H1 (cell line): Measurements from ENCODE around the gene CTTNBP2NL. TPM values are rescaled to one million over a fixed set of nuclear protein-coding genes. Genes with fewer than 3 reads are reported as not detected.

ENCODE experiments used
- CHD7 ChIP-seq: fragments of 300-600 bp; sonication (generic); IDR thresholded peaks from 2 replicates; pipeline ENCODE4 v1.7.1; 2012; ENCODE audit warnings: low read length, moderate library complexity, mild to moderate bottlenecking, inconsistent platforms; ENCODE audit not compliant: insufficient replicate concordance
- EP300 ChIP-seq, 2 experiments: IDR thresholded peaks; 1 replicate in 1 of 2; 2 replicates in 1 of 2; pipeline ENCODE4 v1.6.1; 2011 to 2012; ENCODE audit warnings: low read depth in 2 of 2, low read length in 2 of 2, mild to moderate bottlenecking in 2 of 2, borderline replicate concordance in 1 of 2, inconsistent platforms in 1 of 2, moderate library complexity in 1 of 2
- JUN ChIP-seq: IDR thresholded peaks from 2 replicates; pipeline ENCODE4 v1.6.1; 2011; ENCODE audit warnings: low read depth, mild to moderate bottlenecking, improper control_type of control experiment, low read length
- KDM4A ChIP-seq: IDR thresholded peaks from one replicate; pipeline ENCODE4 v1.7.1; 2012; ENCODE audit warnings: low read depth, mild to moderate bottlenecking, moderate library complexity, low read length, inconsistent platforms; ENCODE audit not compliant: severe bottlenecking
- TBP ChIP-seq: IDR thresholded peaks from 2 replicates; pipeline ENCODE4 v1.6.1; 2011; ENCODE audit warnings: low read depth, low read length, improper control_type of control experiment
- polyA plus RNA-seq, 7 experiments: library from polyadenylated mRNA; depleted of rRNA in 3 of 7; stranded (reverse) in 5 of 7; unstranded in 2 of 7; fragments of >200 nt in 5 of 7; fragments of 200-250 nt in 2 of 7; gene quantifications; 1 replicate in 5 of 7; 2 replicates in 1 of 7; 4 replicates in 1 of 7; pipeline versions ENCODE4 v1.2.1 to v1.2.3, GENCODE V29; 2011 to 2013; ENCODE audit warnings: missing spikeins in 2 of 7, mixed read lengths in 2 of 7
- total RNA-seq: library from RNA; stranded (reverse); fragmentation: NEBNext Ultra II Directional; extraction: Animal tissue kit (Norgen Biotek cat#: 25700); gene quantifications from 2 replicates; pipeline ENCODE4 v1.2.1, GENCODE V29; 2021

CTTNBP2NL gene
- total and polyA plus RNA-seq, 2 of the 8 experiments (the other 6 are each of a cell fraction or from before 2014, with no cell fraction given): 6.4 to 35.1 TPM

DNA sequence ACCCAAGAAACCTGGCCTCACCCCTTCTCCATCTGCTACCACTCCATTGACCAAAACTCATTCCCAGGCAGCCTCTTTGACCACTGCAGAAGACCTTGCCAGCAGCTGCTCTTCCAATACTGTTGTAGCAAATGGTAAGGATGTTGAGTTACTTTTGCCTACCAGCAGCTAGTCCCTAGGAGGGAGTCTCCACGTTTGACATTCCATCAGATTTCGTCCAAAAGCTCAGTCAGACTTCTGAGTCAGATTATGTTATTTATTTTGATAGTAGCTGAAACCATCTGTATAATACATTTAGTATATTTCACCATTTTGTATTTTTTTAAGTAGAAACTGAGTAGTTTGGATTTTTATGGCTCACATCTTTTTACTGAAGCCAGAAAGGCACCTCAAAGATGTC lies 61.2 kb downstream of the CTTNBP2NL start (continued):
- TF ChIP-seq CHD7: no peak
- TF ChIP-seq KDM4A: no peak
- TF ChIP-seq TBP: no peak
- TF ChIP-seq JUN: no peak
- TF ChIP-seq EP300 (IDR thresholded peaks at IDR 0.05; ENCODE audit: borderline replicate concordance in 1 of 2, low read depth in 2 of 2, low read length in 2 of 2): no peak
- TF ChIP-seq, all 59 proteins: peak for 0
